ENCODE data around the gene CHD9.
"Not testable (repeated sequence)": the region's sequence is repeated elsewhere in the genome, so short reads cannot be mapped to it uniquely, and the experiment has no call there.

The CHD9 gene

DNA sequence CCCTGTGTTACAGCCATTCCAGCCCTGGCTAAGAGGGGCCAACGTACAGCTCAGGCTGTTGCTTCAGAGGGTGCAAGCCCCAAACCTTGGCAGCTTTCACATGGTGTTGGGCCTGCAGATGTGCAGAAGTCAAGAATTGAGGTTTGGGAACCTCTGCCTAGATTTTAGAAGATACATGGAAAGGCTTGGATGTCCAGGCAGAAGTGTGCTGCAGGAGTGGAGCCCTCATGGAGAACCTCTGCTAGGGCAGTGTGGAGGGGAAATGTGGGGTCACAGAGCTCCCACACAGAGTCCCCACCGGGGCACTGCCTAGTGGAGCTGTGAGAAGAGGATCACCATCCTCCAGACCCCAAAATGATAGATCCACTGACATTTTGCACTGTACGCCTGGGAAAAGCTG, 130.9 kb downstream of the CHD9 start:
- DNase-seq (ENCODE audit: low read depth in 2 of 3, low spot score in 2 of 3) = not testable (repeated sequence)

DNA sequence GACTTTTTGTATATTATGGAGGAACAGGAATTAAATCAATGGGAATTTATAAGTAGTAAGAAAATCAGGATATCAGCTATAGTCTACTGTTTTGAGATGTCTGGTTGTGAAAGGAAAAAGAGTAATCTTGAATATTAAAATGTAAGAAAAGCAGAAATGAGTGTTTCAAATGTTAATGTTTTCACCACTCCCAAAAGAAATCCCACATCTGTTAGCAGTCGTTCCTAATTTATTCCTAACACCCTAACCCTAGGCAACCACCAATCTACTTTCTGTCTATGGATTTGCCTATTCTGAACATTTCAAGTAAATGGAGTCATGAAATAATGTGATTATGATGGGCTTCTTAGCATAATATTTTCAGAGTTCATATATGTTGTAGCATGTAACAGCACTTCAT, 133.0 kb downstream of the CHD9 start:
- no peak for DNase-seq (ENCODE audit: low read depth in 2 of 3, low spot score in 2 of 3)

DNA sequence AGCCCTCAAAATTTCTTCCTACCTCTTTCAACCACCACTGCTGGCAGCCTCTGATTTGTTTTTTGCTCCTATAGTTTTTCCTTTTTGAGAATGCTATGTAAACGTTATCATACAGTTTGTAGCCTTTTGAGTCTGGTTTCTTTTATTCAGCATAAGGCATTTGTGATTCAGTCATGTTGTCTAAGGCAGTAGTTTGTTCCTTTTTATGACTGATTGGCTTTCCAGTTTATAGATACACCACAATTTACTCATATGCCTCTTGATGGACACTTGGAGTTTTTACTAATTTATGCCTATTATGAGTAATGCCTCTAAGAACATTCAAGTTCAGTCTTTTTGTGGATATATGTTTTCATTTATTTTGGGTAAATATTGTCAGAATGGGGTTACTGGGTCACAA, 136.6 kb downstream of the CHD9 start:
- DNase-seq (ENCODE audit: low read depth in 2 of 3, low spot score in 2 of 3) = no peak

- no peak for DNase-seq (ENCODE audit: low read depth in 2 of 3, low spot score in 2 of 3)
Measured at GRCh38 chr16:53198933-53199332, 144.1 kb downstream of the CHD9 start.

DNA sequence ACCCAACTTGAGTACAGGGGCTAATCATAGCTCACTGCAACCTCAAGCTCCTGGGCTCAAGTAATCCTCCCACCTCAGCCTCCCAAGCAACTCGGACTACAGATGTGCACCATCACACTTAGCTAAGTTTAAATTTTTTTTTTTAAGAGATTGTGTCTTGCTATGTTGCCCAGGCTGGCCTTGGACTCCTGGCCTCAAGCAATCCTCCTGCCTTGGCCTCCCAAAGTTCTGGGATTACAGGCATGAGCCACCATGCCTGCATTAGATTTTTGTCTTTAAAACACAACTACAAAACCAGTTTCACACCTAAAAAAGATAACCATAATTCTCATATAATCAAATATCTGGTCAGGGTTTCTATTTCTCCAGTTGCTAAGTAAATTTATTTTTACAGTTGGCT, 147.1 kb downstream of the CHD9 start:
- no peak for DNase-seq (ENCODE audit: low read depth in 2 of 3, low spot score in 2 of 3)

DNA sequence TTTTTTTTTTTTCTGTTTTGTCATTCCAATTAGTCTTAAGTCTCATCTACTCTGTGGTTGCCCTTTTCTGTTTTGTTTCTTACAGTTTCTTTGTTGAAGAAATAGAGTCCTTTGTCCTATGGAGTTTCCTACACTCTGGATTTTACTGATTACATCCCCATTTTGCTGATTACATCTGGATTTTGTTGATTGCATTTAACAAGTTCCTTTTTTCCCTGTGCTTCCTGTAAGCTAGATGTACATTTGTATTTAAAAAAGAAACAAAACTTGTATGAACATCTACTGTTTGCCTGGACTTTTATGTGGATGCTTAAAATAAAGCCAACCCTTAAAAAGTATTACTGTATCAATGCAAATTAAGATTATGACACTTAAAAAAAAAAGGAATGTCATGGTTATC, 147.6 kb downstream of the CHD9 start:
- no peak for DNase-seq (ENCODE audit: low read depth in 2 of 3, low spot score in 2 of 3)

DNA sequence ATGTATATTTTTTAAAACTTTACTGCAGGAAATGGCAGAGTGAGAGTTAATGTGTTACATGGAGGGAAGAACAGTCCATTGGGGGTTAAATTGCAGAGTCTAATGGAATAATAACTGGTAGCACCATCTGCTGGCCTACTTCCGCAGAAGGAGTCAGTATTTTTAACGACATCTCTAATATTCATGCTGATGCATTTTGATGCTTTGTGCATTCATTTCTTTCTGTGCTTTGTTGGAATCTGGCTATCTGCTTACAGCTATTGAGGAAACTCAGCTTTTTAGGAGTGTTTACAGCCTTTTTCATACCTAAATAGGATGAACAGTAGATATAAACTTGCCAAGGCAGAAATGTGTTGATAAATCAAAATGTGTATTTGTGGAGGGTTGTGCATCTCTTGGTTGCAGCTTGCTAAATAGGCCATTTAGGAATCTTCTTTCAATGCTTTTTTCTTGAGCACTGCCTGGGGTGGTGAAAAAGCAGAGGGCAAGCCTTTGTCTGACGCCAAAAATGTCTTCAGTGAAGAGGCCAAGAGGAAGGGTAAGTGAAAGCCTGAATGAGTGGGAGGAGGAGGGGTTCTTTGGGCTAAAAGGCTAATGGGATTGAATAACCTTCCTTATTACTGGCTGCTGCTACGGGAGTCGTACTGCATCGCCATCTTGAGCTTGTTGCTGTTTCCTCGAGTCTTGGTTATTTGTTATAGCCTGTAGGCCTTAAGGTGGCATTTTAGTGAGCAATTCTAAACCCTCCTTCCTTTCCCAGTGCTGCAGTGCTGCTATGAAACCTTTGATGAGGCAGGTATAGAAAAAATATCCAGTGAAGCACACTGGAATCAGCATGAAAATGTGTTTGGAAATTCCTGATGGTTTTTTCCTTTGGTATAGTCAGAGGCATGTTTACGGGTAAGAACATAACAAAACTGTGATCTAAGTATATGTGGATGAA, 153.3 kb downstream of the CHD9 start:
- no peak for DNase-seq (ENCODE audit: low read depth in 2 of 3, low spot score in 2 of 3)

DNA sequence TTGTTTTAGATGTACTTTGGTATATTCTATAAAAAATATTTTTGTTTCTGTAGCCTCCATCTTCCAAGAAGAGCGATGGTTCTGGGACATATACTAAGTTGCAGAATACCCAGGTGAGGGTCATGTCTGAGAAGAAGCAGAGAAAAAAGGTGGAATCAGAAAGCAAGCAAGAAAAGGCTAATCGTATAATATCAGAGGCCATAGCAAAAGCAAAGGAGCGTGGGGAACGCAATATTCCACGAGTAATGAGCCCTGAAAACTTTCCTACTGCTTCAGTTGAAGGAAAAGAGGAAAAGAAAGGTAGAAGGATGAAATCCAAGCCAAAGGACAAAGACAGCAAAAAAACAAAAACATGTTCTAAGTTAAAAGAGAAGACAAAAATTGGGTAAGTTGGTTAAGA, 154.6 kb downstream of the CHD9 start:
- no peak for DNase-seq (ENCODE audit: low read depth in 2 of 3, low spot score in 2 of 3)

DNA sequence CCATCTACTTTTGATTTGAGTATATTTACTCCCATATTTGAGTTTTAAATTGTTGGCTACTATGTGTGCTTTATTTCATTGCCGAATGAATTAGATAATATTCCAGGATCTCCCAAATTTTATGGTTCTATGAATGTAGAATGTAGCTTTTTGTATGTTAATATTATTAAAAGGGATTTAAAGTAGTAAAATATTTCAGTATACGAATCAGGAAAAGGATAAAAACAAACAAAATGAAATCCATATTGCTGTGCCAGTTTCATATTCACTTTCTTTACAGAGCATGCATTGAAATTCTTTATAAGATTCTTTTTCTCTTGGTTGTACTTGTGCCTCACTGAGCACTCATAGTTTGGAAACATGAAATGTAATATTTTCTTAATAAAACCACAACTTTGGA, 155.1 kb downstream of the CHD9 start:
- no peak for DNase-seq (ENCODE audit: low read depth in 2 of 3, low spot score in 2 of 3)

- DNase-seq (ENCODE audit: low read depth in 2 of 3, low spot score in 2 of 3) = no peak
Measured at GRCh38 chr16:53211253-53211652, 156.5 kb downstream of the CHD9 start.

DNA sequence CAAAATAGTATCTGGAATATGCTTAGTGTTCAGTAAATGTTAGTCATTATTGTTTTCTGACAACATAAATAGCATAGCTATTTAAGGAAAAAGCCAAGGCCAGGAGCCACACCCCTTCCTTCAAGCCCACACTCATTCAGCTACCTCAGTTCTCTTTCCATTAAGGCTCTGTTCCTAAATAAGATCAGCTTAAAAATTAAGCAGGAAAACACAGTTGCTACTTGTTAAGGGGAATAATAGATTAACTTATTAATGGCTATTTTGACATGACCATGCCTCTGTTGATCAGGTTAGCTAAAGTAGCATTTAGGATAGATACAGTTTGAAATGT, 158.1 kb downstream of the CHD9 start:
- DNase-seq (ENCODE audit: low read depth in 2 of 3, low spot score in 2 of 3) = no peak

DNA sequence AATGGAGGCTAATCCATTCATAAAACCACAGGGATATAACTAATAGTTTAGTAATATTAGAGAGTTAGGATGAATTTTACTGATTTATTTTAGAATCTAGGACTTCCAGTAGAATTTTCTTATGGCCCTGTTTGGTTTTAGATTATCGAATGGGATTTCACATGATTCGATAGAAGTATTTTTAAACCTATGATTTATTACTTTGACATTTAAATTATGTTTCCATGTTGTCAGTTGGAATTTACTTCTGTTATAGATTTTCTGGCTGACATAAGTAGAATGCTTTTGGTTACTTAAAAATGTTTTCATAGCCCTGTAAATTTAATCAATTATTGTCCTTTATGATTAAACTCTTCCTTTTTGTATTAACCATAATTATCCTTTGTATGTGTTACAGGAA, 158.8 kb downstream of the CHD9 start:
- no peak for DNase-seq (ENCODE audit: low read depth in 2 of 3, low spot score in 2 of 3)

GRCh38 chr16:53216798-53217197, 162.0 kb downstream of the CHD9 start:
- no peak for DNase-seq (ENCODE audit: low read depth in 2 of 3, low spot score in 2 of 3)

GRCh38 chr16:53219371-53219770, 164.6 kb downstream of the CHD9 start:
- DNase-seq (ENCODE audit: low read depth in 2 of 3, low spot score in 2 of 3) = no peak

DNA sequence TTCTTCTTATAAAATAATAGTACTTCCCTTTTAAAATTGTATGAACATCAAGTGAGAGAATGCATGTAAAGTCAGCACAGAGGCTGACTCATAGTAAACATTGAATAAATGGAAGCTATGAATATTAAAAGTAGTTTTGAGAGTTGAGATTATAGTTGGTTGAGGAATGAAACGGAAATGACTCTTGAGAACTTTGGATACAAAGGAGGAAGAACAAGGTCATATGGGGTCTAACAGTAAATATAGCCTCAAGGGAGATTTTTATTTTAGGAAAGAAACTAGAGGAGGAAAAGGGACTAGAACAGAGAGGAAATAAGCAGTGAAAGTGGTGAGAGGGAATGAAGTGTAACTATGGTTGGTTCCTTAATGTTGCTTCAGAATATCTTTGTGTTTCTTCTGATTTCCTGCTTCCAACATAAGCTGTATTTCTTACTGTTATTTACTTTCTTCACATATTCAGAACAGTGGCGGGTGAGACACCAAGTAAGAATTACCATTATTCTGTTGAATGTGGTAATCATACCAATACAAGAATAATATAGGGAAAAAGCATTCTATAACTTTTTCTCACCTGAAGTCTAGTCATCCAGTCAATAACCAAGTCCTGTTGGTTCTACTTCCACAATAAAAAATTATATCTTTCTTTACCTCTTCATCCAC, 165.1 kb downstream of the CHD9 start:
- no peak for DNase-seq (ENCODE audit: low read depth in 2 of 3, low spot score in 2 of 3)

- DNase-seq (ENCODE audit: low read depth in 2 of 3, low spot score in 2 of 3) = no peak
Measured at GRCh38 chr16:53220585-53220984, 165.8 kb downstream of the CHD9 start.

- no peak for DNase-seq (ENCODE audit: low read depth in 2 of 3, low spot score in 2 of 3)
Measured at GRCh38 chr16:53224951-53225533, 170.3 kb downstream of the CHD9 start.

DNA sequence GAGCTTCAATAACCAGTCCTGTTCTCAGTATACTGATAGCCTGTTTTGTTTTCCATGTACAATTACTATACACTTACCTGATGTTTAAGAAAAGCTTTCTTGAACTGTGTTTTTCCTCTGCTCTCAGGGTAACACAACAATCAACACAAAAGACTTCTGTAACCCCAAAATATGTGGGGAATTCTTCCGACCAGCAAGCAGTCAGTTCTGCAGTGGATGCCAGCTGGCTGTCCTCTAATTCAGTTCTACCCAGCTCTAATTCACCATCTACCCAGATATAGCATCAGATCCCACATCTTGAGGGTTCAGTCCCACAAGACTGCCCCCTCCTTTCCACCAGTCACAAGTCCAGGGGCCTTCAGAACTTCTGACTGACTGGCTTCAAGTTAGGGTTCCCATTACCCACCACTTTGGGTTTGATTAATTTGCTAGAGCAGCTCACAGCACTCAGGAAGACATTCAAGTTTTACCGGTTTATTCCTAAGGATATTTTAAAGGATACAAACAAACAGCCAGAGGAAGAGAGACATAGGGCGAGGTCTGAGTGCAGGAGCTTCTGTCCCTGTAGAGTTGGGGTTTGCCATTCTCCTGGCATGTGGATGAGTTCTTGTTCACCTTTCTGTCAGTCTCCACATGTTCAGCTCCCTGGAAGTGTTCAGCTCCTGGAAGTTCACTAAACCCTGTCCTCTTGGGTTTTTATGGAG, 178.2 kb downstream of the CHD9 start:
- no peak for DNase-seq (ENCODE audit: low read depth in 2 of 3, low spot score in 2 of 3)

- DNase-seq (ENCODE audit: low read depth in 2 of 3, low spot score in 2 of 3) = no peak
Measured at GRCh38 chr16:53234836-53235235, 180.0 kb downstream of the CHD9 start.

DNA sequence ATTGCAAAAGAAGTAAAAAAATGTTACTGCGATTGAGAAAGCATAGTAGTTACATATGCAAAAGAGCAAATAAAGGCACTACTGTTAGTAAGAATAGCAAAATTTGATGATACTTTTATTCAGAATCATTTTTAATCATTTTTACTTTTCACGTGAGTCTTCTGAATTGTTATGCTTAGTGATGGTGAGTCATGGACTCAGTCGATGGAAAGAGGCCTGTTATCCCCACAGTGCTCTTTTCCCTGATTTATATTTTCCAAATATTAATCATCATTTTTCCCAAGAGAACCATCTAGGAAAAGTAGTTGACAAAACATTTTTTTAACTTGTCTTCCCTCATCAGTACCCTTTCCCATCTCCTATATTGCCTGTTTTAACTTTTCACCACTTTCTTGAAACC, 181.1 kb downstream of the CHD9 start:
- DNase-seq (ENCODE audit: low read depth in 2 of 3, low spot score in 2 of 3) = no peak

- no peak for DNase-seq (ENCODE audit: low read depth in 2 of 3, low spot score in 2 of 3)
Measured at GRCh38 chr16:53249331-53249730, 194.5 kb downstream of the CHD9 start.

GRCh38 chr16:53257001-53257400, 202.2 kb downstream of the CHD9 start:
- no peak for DNase-seq (ENCODE audit: low read depth in 2 of 3, low spot score in 2 of 3)

Measured in activated CD8-positive, alpha-beta memory T cell treated with anti-CD3 and anti-CD28 coated beads for 48 hours (primary cell).